NB4 (cell line): ENCODE measurements around the gene RABGAP1.

Source experiments
- DNase-seq: peaks from one replicate; pipeline ENCODE4 v3.0.0; 2010; ENCODE audit warnings: low read depth
- H3K4me3 ChIP-seq: one replicate; pipeline ENCODE4 v1.5.1; 2011; ENCODE audit warnings: mild to moderate bottlenecking, low read depth, low read length, moderate library complexity
- CTCF ChIP-seq: IDR thresholded peaks from one replicate; pipeline ENCODE4 v1.5.1; 2012; ENCODE audit warnings: low read depth, low read length
- MAX ChIP-seq: IDR thresholded peaks from 2 replicates; pipeline ENCODE4 v1.6.1; 2011; ENCODE audit warnings: low read depth, low read length
- MYC ChIP-seq: IDR thresholded peaks from 2 replicates; pipeline ENCODE4 v1.6.1; 2011; ENCODE audit warnings: low read depth, low read length
- POLR2A ChIP-seq: IDR thresholded peaks from 2 replicates; pipeline ENCODE4 v1.6.1; 2011; ENCODE audit warnings: mild to moderate bottlenecking; ENCODE audit not compliant: insufficient read length; ENCODE audit errors: extremely low read depth

Gene RABGAP1

GRCh38 chr9:123059472-123060220 lies 118.8 kb downstream of the RABGAP1 start:
- no peak overlapping the region for H3K4me3 ChIP-seq
- no peak for DNase-seq
- TF ChIP-seq CTCF (no peak), POLR2A (no peak), MAX (no peak), MYC (no peak)

GRCh38 chr9:123061216-123061615 lies 120.4 kb downstream of the RABGAP1 start:
- H3K4me3 ChIP-seq, result no peak overlapping the region
- DNase-seq, result no peak
- TF ChIP-seq MAX, result no peak
- TF ChIP-seq CTCF, result no peak
- no peak for TF ChIP-seq POLR2A
- TF ChIP-seq MYC, result no peak

GRCh38 chr9:123062351-123063176 lies 121.7 kb downstream of the RABGAP1 start:
- TF ChIP-seq CTCF (no peak), MYC (no peak), MAX (no peak), POLR2A (no peak)
- no peak overlapping the region for H3K4me3 ChIP-seq
- DNase-seq, result no peak

GRCh38 chr9:123063177-123063598 lies 122.4 kb downstream of the RABGAP1 start:
- H3K4me3 ChIP-seq, result no peak overlapping the region
- no peak for TF ChIP-seq POLR2A
- no peak for TF ChIP-seq MYC
- TF ChIP-seq MAX, result no peak
- TF ChIP-seq CTCF, result no peak
- DNase-seq, result no peak

- no peak for DNase-seq
- no peak overlapping the region for H3K4me3 ChIP-seq
- TF ChIP-seq MYC (no peak), POLR2A (no peak), MAX (no peak), CTCF (no peak)
These were observed 123.1 kb downstream of the RABGAP1 start for GRCh38 chr9:123063896-123064295.
